Fibroblast of skin of abdomen (primary cell): ENCODE data around the gene STK32B.

Source experiments
- DNase-seq: peaks from one replicate; pipeline ENCODE4 v3.0.0-alpha.2; 2013

The STK32B gene

DNA sequence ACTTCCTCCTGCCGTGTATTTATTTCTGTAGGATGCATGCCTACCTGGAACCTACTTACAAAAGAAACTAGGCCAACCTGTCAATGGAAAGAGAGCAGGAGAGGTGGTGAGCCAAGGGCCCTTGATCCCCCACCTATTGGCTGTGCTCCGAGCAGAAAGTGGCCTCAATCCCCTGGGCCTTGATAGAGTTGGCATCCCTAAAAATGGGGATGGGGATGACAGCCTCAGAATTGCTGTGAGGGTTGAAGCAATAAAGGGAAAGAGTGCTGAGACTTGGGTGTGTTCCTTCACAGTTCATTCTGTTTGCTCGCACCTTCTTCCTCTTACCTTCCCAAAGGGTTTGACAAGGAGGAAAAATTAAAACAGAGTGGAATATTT is 314.7 kb downstream of the STK32B start:
- DNase-seq, result no peak

DNA sequence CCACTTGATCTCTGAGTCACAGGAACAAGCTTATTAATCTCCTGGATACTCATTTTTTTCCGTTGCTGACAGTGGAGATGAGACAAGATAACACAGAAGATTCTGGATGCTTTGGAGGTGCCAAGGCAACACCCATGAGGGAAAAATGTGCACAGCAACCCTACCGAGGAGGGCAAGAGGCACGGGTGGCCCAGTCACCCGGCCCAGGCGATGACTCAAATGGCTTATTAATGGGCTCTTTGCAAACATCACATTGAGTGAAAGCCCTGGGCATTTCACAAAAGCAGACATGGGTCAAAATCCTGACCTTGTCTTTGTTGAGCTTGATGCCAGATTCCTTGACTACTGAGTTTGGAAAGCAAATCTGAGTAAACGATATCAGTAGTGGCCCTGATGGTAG is 315.1 kb downstream of the STK32B start:
- DNase-seq, result peak; percentile 16

DNA sequence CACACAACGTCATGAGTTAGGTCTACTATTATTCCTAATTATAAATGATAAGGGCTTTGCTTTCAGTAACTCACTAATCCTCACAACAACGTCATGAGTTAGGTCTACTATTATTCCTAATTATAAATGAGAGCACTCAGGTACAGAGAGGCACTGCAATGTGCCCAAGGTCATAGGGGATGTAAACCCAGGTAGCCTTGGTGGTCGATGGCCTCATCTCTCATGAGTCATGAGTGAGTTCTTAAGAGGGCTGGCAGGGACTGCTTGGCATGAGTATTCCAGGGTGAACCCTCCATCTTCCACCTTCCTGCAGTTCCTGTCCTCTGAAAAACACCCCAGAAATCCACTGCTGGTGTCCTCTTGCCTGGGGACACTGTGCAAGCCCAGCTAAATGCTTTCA is 317.1 kb downstream of the STK32B start:
- DNase-seq, result no peak

DNA sequence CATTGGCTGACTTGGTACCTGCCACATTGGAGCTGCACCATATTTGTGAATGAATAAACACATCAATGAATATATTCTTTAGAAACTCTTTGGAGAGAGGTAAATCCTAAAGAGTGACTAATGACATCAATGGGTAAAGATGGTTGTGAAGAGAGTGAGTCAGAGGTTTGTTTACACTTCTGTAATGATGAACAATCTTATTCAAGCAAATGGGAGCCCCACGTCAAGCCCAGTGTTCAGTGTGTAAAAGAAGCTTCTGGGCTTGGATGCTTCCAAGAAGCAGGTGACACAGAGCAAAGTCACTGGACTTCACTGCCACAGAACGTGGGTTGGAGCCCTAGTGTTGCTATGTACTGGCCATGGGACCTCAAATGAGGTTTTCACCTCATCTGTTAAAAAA is 319.0 kb downstream of the STK32B start:
- peak; percentile 41 for DNase-seq

DNA sequence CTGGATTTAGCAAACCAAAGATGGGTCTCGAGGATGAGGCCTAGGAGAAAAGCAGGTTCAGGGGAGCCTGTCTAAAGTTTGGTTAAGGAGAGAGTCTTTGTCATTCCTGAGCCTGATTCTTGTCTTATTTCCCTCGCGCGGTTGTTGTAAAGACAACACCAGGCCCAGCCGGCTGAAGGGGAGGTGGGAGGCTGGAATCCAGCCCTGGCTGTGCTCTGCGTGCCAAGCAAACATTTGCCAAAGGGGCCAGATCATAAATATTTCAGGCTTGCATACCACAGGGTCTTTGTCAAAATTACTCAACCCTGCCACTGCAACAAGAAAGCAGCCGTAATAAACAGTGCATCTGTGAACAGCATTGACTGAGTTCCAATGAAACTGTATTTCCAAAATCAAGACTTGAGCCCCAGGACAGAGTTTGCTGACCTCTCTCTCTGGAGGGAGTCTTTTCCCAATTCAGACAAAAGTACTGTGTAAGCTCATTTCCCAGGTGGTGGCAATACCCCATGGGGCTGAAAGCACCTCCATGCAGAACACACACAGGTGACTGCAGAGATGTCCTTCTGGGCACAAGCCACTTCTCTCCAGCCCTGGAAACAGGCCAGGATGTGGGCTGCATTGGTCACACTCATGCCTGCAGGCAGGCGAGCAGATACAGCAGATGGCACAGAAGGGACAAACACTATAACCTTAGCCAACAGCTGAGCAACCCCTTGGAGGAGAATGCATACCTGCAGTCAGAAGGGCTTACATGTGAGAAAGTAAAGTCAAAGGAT is 320.3 kb downstream of the STK32B start:
- DNase-seq, result peak; percentile 82

DNA sequence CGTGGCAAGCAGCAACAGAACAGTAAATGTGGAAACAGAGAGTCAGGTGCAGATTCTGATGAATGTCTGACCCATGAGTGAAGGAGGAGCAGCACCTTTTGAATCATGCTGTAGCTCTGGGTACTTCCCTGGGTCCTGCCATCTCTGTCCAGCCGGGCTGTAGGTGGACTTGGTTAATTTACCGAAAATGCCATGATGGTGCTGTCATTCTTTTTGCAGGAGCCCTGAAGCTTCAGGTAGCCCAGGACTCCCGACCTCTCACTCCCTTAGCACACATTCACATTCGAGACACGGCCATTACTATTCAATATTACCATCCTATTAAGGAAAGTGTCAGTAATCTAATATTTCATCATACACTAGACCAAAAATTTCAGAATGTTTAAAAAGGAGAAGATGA is 320.9 kb downstream of the STK32B start:
- DNase-seq, result no peak

DNA sequence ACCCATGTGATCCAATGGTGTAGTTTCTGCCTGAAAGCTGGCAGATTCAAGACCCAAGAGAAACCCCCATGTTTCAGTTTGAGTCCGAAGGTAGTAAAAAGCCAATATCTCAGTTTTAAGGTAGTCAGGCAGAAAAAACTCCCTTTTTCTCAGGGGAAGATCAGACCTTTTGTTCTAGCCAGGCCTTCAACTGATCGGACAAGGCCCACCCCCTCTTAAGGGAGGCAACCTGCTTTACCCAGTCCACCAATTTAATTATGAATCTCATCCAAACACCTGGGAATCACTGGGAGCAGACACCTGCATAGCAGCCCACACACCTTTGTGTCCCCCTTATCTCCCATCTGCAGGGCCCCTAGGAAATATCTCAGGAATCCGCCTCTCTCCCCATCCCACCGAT is 322.0 kb downstream of the STK32B start:
- DNase-seq, result no peak

DNA sequence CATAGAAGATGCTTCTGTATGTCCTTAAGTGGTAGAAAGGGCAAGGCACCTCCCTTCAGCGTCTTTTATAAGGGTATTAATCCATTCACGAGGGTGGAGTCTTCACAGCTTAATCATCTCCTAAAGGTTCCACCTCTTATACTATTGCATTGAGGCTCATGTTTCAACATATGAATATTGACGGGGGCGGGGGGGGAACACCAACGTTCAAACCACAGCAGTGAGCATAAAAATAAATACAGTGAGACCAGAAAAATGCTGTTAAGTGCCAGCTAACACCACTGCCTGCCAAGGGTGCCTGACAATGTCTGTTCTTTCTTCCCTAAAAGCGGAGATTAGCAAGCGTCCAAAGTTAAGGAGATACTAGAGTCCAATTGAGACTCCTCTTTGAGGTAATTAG is 323.3 kb downstream of the STK32B start:
- DNase-seq, result no peak

DNA sequence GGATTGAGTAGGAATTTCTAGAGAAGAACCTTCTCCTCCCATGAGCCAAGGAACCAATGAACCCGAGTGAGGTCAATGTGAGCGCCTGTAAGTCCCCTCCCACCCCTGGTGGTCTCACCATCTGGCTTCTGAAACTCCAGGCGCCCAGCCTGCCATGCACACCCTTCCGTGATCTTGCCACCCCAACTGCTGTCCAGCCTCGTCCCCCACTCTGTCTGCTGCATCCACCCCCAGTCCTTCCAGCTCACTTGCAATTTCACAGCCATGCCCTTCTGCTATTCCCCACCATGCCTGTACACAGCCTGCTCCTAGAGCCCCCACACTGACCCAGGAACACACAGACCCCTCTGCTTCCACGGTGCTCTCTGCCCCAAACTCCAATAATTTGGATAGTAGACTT is 323.7 kb downstream of the STK32B start:
- DNase-seq, result no peak

DNA sequence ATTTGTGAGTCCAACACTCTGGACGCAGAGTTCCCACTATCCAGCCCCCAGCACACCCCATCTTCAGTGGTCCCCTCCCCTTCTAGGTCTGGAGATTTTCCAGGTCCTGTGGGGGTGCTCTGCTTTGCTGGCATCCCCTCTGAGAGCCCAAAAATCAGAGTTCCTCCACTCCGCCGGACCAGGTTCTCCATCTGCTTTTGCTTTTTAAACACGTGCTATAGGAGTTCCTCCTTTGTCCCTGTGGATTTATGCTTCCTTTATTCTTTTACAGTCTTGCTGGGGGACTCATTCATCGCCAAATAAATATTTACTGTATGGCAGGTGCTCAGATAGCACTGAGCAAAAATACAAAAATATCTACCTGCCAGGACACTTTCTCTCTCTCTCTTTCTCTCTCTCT is 324.7 kb downstream of the STK32B start:
- no peak for DNase-seq

DNA sequence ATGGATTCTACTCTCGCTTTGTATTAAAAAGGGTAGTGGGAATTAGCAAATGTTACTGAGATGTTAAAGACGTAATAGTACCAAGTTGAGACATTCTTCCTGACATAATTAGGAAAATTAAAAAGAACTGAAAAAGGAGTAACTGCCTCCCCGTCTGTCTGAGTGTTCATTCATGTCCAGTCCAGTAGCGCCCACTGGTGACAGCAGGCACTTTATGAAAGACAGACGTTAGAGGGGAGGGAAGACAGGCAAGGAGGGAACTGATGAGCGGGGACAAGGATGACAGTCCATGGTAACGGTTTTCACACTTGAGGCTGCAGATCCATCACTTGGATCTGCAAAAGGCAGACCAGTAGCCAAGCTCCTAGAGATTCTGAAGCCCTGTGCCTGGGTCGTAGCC is 326.7 kb downstream of the STK32B start:
- DNase-seq, result no peak

DNA sequence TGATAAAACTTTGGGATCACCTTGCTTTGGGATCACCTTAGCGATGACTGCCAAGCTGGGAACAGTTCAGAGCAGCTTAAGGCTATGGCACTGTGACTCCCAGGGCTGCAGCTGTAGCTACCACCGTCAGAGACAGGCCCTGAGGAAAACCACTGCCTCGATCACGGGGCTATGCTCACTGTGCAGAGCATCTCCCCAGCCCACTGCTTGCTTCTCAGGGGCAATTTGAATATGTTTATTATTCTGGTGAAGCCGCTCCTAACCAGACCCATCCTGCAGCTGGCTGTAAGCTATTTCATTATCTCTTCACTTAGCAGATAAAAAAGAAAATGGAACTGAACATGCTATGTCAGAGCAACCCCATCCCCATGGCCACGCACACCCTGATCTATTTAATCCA is 328.6 kb downstream of the STK32B start:
- DNase-seq, result no peak

DNA sequence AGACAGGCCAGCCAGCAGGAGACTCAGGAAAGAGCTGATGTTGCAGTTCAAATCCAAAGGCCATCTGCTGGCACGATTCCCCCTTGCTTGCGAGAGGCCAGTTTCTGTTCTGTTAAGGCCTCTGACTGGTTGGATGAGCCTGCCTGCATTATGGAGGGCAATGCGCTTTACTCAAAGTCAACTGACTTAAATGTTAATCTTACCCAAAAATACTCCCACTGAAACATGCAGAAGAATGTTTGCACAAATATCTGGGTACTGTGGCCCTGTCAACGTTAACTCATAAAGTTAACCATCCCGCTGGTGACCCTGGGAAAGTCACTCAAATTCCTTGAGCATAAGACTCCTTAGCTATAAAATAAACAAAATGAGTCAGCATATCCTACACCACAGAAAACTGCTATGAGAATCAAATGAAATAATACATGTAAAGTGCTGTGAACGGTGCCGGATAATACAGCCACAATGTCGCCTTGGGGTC is 330.7 kb downstream of the STK32B start:
- peak; percentile 39 for DNase-seq

DNA sequence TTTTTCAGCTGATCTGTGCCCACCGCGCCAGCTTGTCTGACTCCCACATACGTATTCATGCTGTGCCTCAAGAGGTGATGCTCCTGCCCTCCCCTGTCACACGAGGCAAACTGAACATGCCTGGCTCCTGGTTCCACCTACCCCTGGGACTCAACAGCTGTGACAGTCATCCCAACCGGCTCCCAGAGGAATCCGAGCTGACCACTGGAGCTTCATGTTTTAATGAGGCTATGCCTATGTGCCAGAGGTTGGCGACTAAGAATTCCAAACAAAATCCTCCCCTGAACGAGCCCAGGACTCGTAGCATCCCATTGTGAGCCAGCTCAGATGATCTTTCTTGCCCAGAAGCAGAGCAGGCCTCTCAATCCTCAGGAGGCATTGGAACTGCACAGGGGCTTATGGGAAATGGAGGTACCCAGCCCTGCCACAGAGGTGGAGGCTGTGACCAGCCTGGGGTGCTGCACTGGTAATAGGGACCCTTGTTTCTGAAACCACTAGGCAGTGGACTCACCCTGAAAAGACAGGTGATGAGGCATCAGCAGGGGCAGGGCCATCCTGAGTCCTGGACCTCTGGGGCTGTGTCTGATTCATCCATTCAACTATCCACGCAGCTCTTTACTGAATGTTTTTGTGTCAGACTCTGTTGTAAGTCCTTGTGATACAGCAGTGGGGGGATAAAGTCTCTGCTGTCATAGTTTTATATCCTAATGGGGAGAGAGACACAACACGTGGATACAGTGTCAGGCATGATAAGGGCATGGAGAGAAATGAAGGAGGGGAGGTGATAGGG is 332.1 kb downstream of the STK32B start:
- no peak for DNase-seq

DNA sequence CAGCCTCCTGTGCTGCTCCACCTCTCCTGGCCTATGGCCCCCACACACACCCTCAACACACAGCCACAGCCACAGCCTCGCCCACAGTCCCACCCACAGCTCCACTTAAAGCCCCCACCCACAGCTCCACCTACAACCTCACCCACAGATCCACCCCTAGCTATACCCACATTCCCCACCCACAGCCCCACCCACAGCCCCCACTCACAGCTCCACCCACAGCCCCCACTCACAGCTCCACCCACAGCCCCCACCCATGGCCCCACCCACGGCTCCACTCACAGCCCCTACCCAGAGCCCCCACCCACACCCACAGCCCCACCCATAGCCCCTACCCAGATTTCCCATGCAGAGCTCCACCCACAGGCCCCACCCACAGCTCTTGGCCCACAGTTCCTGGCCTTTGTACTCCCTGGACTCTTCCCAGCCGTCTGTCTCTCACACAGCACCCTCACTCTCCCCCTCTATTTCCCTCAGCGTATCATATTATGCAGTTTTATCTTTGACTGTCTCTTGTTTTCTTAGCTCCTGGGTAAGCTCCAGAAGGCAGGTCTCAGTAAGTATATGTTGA is 334.5 kb downstream of the STK32B start:
- DNase-seq, result no peak

DNA sequence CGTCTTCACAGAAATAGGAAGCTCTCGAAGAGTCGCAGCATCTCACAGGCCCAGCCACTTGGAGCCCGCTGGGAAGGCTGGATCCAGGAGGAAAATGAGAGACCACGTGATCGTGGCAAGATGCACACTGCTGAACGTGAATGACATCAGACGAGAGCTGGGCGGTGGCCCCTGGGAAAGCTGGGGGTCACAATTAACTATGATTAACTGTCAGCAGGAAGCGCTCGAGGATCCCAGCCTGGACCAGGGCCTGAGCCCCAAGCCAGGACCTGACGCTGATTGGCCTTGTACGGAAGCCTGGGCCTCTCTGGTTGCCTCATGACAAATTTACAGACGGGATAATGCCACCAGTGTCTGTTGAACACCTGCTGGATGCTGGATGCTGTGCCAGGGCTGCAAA is 335.6 kb downstream of the STK32B start:
- DNase-seq, result no peak

DNA sequence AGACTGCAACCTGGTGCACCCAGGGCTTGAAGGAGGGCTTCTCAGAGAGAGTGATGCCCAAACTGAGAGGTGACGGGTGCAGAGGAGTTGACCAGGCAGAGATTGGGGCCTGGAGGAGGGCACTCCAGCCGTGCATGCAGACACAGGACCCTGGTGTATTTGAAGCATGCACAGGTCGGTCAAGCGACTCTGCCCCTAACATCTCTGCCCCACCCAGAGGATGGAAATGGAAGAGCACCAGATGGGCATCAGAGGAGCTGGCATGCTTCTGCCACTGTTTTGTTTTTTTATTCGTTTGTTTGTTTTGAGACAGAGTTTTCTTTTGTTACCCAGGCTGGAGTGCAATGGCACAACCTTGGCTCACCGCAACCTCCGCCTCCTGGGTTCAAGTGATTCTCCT is 336.2 kb downstream of the STK32B start:
- no peak for DNase-seq

DNA sequence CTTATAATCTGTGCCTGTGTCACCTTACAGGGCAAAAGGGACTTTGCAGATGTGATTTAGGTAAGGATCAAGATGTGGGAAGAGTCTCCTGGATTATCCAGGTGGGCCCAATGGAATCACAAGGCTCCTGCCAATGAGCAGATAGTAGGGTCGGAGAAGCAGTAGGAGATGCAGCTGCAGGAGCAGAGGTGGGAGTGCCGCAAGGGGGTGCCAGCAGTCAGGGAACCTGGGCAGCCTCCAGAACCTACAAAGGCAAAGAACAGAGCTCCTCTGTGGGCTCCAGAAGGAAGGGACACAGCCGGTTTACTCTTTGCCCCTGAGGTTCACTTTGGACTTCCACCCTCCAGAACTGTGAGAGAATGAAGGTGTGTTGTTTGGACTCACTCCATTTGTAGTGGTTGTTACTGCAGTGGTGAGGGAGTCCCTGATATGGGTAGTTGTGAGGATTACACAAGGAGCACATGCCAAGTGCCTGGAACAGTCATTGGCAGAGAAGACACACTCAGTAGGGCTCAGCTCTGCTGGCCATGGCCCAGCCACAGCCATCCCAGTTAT is 338.6 kb downstream of the STK32B start:
- DNase-seq, result no peak

DNA sequence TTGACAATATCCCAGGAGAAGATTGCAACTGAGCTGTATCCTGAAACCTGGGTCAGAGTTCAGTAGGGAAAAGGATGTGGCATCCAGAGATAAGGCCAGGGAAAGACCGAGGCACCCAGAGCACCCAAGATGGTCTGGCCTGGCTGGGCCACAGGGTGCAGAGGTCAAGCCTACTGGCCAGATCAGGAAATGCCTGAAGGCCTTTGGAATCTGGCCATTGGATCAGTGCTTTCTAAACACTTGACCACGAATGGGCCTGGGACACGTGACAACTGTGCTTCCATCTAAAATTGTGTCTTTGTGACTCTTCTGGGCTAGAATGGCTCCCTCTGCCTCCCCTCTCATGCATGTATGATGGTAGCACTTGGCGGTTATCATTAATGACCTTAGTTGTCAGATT is 340.2 kb downstream of the STK32B start:
- DNase-seq, result no peak

DNA sequence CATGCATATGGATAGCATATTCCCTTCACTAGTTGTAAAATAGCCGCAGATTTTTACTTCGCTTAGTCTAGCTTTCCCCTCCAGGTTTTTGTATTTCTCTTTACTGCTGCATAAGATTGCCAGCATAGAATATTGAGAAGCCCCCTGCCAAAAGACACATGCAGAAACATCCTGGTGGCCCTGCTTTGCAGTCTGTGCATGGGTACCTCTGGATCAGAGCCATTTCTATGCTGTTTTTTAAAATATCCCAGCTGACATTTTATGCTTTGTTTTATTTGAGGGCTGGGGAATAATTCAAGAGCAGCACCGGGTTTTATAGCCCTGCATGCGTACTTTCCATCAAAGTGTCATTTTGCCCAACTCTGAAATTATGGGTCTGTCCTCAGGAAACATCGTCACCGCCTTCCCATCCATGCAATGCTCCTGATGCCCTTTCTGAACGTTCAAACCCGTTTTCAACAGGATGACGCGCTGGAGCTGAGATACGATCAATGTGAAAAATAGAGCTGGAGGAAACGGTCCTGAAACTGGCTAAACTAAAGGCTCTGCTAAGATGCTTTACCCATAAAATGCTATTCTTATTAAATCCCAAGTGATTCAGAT is 342.7 kb downstream of the STK32B start:
- no peak for DNase-seq

DNA sequence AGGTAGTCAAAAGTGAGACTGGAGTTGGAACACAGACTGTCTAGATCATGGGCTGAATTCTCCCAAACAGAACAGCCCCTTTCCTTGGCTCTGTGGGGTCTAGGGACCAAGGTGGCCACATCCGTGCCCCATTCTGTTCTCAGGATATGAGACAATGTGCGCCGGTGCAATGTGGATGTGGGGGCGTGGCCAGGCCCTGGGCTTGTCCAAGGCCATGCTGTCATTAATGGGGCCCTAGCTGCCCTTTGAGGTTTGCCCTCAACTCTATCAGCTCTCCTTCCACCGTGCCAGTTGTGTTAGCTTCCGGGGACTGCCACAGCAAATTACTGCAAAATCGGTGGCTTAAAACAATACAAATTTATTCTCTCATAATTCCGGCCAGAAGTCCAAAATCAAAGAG is 344.5 kb downstream of the STK32B start:
- DNase-seq, result no peak

DNA sequence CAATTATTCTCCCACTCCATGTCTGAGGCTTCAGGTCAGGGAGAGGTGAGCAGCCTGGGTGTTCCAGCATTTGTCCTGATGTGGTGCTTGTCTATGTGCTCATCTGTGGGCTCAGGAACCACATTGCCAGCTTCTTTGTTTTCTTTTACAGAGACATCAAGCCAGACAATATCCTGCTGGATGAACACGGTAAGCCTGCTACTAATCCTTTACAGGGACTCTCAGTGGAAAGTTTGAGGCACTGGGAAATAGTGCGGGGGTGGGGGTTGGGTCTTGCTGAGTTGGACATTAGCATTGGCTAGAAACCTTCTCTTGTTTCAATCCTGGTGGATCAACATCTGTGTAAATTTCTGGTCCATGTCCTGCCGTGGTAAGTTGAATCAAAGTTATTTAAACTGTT is 346.8 kb downstream of the STK32B start:
- DNase-seq, result no peak

DNA sequence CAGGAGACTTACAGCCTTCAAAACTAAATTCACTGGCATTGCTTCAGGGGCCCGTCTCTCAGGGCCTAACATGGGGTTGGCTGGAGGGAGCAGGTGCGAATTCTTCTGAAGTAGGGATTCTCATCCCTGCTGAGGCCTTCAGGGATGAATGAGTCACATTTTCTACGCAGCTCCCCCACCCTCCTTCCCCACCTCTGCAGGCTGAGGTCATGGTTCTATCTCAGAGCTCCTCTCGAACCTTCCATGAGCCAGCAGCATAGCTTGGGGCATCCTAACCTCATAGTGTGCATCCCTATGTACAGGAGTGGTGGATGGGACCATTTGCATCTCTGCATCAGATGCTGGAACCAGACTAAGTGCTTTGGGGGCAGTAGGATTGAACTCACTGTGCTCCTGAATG is 347.8 kb downstream of the STK32B start:
- DNase-seq, result no peak
